A673 (cell line): Measurements from ENCODE around the gene SLC22A16.

Experiments
- CTCF ChIP-seq: fragments of 300-800, 200-600 bp; sonication (generic); conservative IDR thresholded peaks from 2 replicates; pipeline ENCODE4 v1.5.1; 2017; ENCODE audit warnings: low read depth, mild to moderate bottlenecking, antibody characterized with exemption, low read length, moderate library complexity, mixed read lengths
- EZH2 ChIP-seq: fragments of 200-600 bp; sonication (generic); IDR thresholded peaks from 2 replicates; pipeline ENCODE4 v1.6.1; 2017; ENCODE audit warnings: borderline replicate concordance, low read depth, mild to moderate bottlenecking, mixed read lengths, antibody characterized with exemption, low read length; ENCODE audit not compliant: poor library complexity, severe bottlenecking

DNA sequence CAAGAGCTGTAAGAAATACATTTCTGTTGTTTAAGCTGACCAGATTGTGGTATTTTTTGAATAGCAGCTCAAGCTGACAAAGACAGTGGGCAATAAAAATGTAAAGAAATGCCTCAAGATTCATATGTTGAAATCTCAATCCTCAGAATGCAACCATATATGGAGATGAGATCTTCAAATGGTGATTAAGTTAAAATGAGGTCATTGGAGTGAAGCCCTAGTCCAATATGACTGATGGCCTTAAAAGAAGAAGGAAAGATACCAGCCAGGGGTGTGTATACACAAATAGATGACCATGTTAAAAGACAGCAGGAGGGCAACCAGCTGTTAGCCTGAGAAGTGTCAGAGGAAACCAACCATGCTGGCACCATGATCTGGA is 54.0 kb downstream of the SLC22A16 start:
- TF ChIP-seq CTCF = no peak
- no peak for TF ChIP-seq EZH2
